OCI-LY1 (cell line): ENCODE measurements around the gene CT83.

ENCODE experiments used
- EZH2 ChIP-seq: fragments of 200-600 bp; sonication (generic), shearing (Covaris generic); IDR thresholded peaks from 2 replicates; pipeline ENCODE4 v1.8.0; 2017; ENCODE audit warnings: borderline replicate concordance, mixed run types, mild to moderate bottlenecking, antibody characterized with exemption, low read length, moderate library complexity, mixed read lengths
- TF ChIP-seq, protein P1 (sequence below): fragments of 200-600 bp; sonication (generic), shearing (Covaris generic); IDR thresholded peaks from 2 replicates; pipeline ENCODE4 v1.5.1; 2017; ENCODE audit warnings: mild to moderate bottlenecking, antibody characterized with exemption, low read length, moderate library complexity, mixed read lengths

DNA sequence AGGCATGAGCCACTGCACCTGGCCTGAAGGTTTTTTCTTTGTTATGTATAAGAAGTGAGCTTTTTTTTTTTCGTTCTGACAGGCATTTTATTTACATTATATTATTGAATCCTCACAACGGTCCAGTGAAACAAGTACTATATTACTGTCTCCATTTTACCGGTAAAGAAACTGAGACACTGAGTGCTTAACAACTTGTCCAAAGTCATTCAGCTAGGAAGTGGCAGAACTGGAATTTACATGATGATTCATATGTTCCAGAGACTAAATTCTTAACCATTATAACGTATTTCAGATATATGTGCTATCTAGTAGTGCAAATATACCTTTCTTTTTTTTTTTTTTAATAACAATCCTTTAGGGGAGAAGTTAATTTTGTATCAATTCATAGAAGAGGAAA, 44.8 kb downstream of the CT83 start:
- TF ChIP-seq, protein P1, sequence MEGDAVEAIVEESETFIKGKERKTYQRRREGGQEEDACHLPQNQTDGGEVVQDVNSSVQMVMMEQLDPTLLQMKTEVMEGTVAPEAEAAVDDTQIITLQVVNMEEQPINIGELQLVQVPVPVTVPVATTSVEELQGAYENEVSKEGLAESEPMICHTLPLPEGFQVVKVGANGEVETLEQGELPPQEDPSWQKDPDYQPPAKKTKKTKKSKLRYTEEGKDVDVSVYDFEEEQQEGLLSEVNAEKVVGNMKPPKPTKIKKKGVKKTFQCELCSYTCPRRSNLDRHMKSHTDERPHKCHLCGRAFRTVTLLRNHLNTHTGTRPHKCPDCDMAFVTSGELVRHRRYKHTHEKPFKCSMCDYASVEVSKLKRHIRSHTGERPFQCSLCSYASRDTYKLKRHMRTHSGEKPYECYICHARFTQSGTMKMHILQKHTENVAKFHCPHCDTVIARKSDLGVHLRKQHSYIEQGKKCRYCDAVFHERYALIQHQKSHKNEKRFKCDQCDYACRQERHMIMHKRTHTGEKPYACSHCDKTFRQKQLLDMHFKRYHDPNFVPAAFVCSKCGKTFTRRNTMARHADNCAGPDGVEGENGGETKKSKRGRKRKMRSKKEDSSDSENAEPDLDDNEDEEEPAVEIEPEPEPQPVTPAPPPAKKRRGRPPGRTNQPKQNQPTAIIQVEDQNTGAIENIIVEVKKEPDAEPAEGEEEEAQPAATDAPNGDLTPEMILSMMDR: no peak
- TF ChIP-seq EZH2: no peak
